OCI-LY1 (cell line): ENCODE measurements around the gene HEBP1.

ENCODE experiments used
- H2AFZ ChIP-seq: fragments of 200-600 bp; sonication (generic), shearing (Covaris generic); 2 replicates; pipeline ENCODE4 v1.6.0; 2014; ENCODE audit warnings: antibody characterized with exemption, mild to moderate bottlenecking, low read length
- H3F3A ChIP-seq: fragments of 200-600 bp; sonication (generic), shearing (Covaris generic); 2 replicates; pipeline ENCODE4 v1.6.0; 2014; ENCODE audit warnings: mild to moderate bottlenecking, antibody characterized with exemption, low read length, moderate library complexity; ENCODE audit not compliant: insufficient read depth
- H3K27ac ChIP-seq: fragments of 200-600 bp; sonication (generic); 2 replicates; pipeline ENCODE4 v1.5.1; 2014; ENCODE audit warnings: low read length, mixed run types, mild to moderate bottlenecking, low read depth; ENCODE audit not compliant: poor library complexity, severe bottlenecking
- H3K27me3 ChIP-seq: fragments of 200-600 bp; sonication (generic); 2 replicates; pipeline ENCODE4 v1.6.0; 2014; ENCODE audit warnings: antibody characterized with exemption, mild to moderate bottlenecking, low read length, moderate library complexity; ENCODE audit not compliant: insufficient read depth
- H3K36me3 ChIP-seq: fragments of 200-600 bp; sonication (generic); 2 replicates; pipeline ENCODE4 v1.6.1; 2014; ENCODE audit warnings: mild to moderate bottlenecking, antibody characterized with exemption, low read length, moderate library complexity, mixed read lengths; ENCODE audit not compliant: insufficient read depth
- H3K4me1 ChIP-seq: fragments of 200-600 bp; sonication (generic); 2 replicates; pipeline ENCODE4 v1.5.1; 2014; ENCODE audit warnings: mild to moderate bottlenecking, low read length, moderate library complexity; ENCODE audit not compliant: insufficient read depth, severe bottlenecking
- H3K4me2 ChIP-seq: fragments of 200-600 bp; sonication (generic), shearing (Covaris generic); 2 replicates; pipeline ENCODE4 v1.6.1; 2014; ENCODE audit warnings: low read length
- H3K4me3 ChIP-seq: fragments of 200-600 bp; sonication (generic); 2 replicates; pipeline ENCODE4 v1.5.1; 2014; ENCODE audit warnings: low read length, low read depth, mild to moderate bottlenecking, mixed read lengths; ENCODE audit not compliant: poor library complexity, severe bottlenecking
- H3K79me2 ChIP-seq: fragments of 200-600 bp; shearing (Covaris generic); 2 replicates; pipeline ENCODE4 v1.6.1; 2016; ENCODE audit warnings: mixed run types, low read length, mixed read lengths; ENCODE audit not compliant: insufficient read depth
- H3K9ac ChIP-seq: fragments of 200-600 bp; sonication (generic), shearing (Covaris generic); 2 replicates; pipeline ENCODE4 v1.6.1; 2014; ENCODE audit warnings: mild to moderate bottlenecking, low read length, mixed read lengths
- H3K9me2 ChIP-seq: fragments of 200-600 bp; sonication (generic), shearing (Covaris generic); 2 replicates; pipeline ENCODE4 v1.6.1; 2014; ENCODE audit warnings: low read depth, mild to moderate bottlenecking, low read length, mixed read lengths
- H3K9me3 ChIP-seq: fragments of 200-600 bp; shearing (Covaris generic); 2 replicates; pipeline ENCODE4 v1.6.1; 2014; ENCODE audit warnings: low read length, mixed read lengths
- H4K20me1 ChIP-seq: fragments of 200-600 bp; sonication (generic), shearing (Covaris generic); 2 replicates; pipeline ENCODE4 v1.6.0; 2016; ENCODE audit warnings: mild to moderate bottlenecking, low read length; ENCODE audit not compliant: insufficient read depth
- CTCF ChIP-seq: fragments of 200-600 bp; sonication (generic), shearing (Covaris generic); IDR thresholded peaks from 2 replicates; pipeline ENCODE4 v1.5.1; 2017; ENCODE audit warnings: mild to moderate bottlenecking, antibody characterized with exemption, low read length, moderate library complexity, mixed read lengths
- EZH2 ChIP-seq: fragments of 200-600 bp; sonication (generic), shearing (Covaris generic); IDR thresholded peaks from 2 replicates; pipeline ENCODE4 v1.8.0; 2017; ENCODE audit warnings: borderline replicate concordance, mixed run types, mild to moderate bottlenecking, antibody characterized with exemption, low read length, moderate library complexity, mixed read lengths

The HEBP1 gene

GRCh38 chr12:12945591-12945990, 54.5 kb downstream of the HEBP1 start:
- no peak for TF ChIP-seq EZH2
- TF ChIP-seq CTCF = no peak
- no peaks in the 10 kb centered on the region for H3K9me3 ChIP-seq
- H3K4me2 ChIP-seq = no peak overlapping the region
- H4K20me1 ChIP-seq = no peaks in the 10 kb centered on the region
- H3K4me3 ChIP-seq = no peak overlapping the region
- H3K79me2 ChIP-seq = no peaks in the 10 kb centered on the region
- H3K9ac ChIP-seq = no peak overlapping the region
- no peaks in the 10 kb centered on the region for H3K36me3 ChIP-seq
- no peaks in the 10 kb centered on the region for H3F3A ChIP-seq
- no peaks in the 10 kb centered on the region for H3K27me3 ChIP-seq
- H2AFZ ChIP-seq = no peak overlapping the region
- H3K27ac ChIP-seq = no peak overlapping the region
- no peaks in the 10 kb centered on the region for H3K9me2 ChIP-seq
- H3K4me1 ChIP-seq = no peaks in the 10 kb centered on the region

GRCh38 chr12:12943586-12944260, 56.3 kb downstream of the HEBP1 start:
- Histone ChIP-seq H3K9me3 (no peaks in the 10 kb centered on the region), H3F3A (no peaks in the 10 kb centered on the region), H2AFZ (no peak overlapping the region), H3K9ac (no peak overlapping the region), H3K36me3 (no peaks in the 10 kb centered on the region), H3K4me3 (no peak overlapping the region), H3K27me3 (0 out of 2 replicates have a peak, but pooled peaks cover under 1% of the 10 kb centered on the region), H3K9me2 (no peaks in the 10 kb centered on the region), H3K4me2 (no peak overlapping the region), H3K79me2 (no peaks in the 10 kb centered on the region), H3K27ac (no peak overlapping the region), H4K20me1 (no peaks in the 10 kb centered on the region), H3K4me1 (no peaks in the 10 kb centered on the region)
- TF ChIP-seq CTCF = no peak
- no peak for TF ChIP-seq EZH2

- no peaks in the 10 kb centered on the region for H3K79me2 ChIP-seq
- TF ChIP-seq CTCF = no peak
- no peak for TF ChIP-seq EZH2
- no peak overlapping the region for H2AFZ ChIP-seq
- H3K27ac ChIP-seq = no peak overlapping the region
- H3K4me1 ChIP-seq = no peaks in the 10 kb centered on the region
- H3F3A ChIP-seq = no peaks in the 10 kb centered on the region
- no peaks in the 10 kb centered on the region for H4K20me1 ChIP-seq
- no peaks in the 10 kb centered on the region for H3K9me2 ChIP-seq
- H3K9me3 ChIP-seq = no peaks in the 10 kb centered on the region
- no peaks in the 10 kb centered on the region for H3K36me3 ChIP-seq
- no peak overlapping the region for H3K4me3 ChIP-seq
- no peak overlapping the region for H3K9ac ChIP-seq
- H3K27me3 ChIP-seq = 0 out of 2 replicates have a peak, but pooled peaks cover 3% of the 10 kb centered on the region
- no peak overlapping the region for H3K4me2 ChIP-seq
Measured at GRCh38 chr12:12941450-12942350, 58.4 kb downstream of the HEBP1 start.
